ENCODE results near the gene ZBTB34.

DNA sequence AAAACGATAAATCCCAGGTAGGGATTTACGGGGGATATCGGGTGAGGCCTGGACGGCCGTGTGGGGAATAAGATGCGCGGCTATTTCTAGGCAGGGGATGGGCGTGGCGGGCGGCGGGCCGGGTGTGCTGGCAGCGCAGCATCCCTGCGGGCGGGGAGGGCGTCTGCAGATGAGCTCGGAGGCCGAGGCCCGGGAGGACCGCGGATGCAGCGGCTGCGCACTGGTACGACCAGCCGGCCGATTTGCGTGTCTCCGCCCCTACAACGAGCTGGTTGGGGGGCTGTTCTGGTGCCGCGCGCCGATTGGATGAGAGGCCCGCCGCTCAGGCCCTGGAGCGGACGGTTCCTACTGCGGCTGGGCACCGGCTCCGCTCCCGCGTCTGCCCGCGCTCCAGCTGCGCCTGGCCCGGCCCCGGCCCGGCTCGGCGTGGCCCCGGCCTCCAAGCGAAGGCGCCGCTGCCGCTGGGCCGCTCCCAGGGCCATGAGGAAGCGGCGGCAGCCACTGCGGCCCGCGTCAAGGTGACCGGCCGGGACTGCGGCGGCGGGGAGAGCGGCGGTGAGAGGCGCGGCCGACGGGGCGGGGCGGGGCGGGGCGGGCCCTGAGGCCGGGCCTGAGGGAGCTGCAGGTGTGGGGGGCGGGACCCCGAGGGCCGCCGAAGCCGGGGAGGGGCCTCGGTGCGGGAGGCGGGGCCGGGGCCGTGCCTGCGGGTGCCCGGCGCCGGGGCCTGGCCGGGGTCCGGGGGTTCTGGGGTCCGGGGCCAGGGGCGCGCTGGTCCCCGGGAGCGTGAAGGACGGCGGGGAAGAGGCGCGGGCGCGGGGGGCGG, 54.2 kb downstream of the ZBTB34 start, which contains the start of gene RALGPS1:
- TF ChIP-seq POLR2AphosphoS5 (IDR thresholded peaks at IDR 0.05; ENCODE audit: low read depth, low read length) (no peak), POLR2A (IDR thresholded peaks at IDR 0.05; ENCODE audit: low read depth, low read length) (no peak)

Data from GM12892 (cell line).